Astrocyte (in vitro differentiated cells and primary cell): Measurements from ENCODE around the gene PAFAH2. TPM values are rescaled to one million over a fixed set of nuclear protein-coding genes. Genes with fewer than 3 reads are reported as not detected.

Experiments used
- DNase-seq: peaks from one replicate; pipeline ENCODE4 v3.0.0-alpha.2; 2010; ENCODE audit warnings: low read depth
- FAIRE-seq: peaks from 2 replicates; lab custom pipeline; 2011; peaks lifted over from hg19 to GRCh38; lab: Jason Lieb, UNC
- H2AFZ ChIP-seq: 2 replicates; pipeline ENCODE4 v1.6.0; 2012; ENCODE audit warnings: low read depth, low read length, inconsistent platforms
- H3K27ac ChIP-seq: 2 replicates; pipeline ENCODE4 v1.5.1; 2011; ENCODE audit warnings: low read depth, low read length, inconsistent platforms
- H3K27me3 ChIP-seq: 2 replicates; pipeline ENCODE4 v1.6.0; 2011; ENCODE audit warnings: low read length, inconsistent platforms; ENCODE audit not compliant: insufficient read depth
- H3K36me3 ChIP-seq: 2 replicates; pipeline ENCODE4 v1.5.1; 2011; ENCODE audit warnings: low read length, inconsistent platforms; ENCODE audit not compliant: insufficient read depth
- H3K4me1 ChIP-seq: 2 replicates; pipeline ENCODE4 v1.5.1; 2011; ENCODE audit warnings: low read length, inconsistent platforms; ENCODE audit not compliant: insufficient read depth
- H3K4me2 ChIP-seq: 2 replicates; pipeline ENCODE4 v1.6.0; 2012; ENCODE audit warnings: low read length, inconsistent platforms
- H3K4me3 ChIP-seq: 2 replicates; pipeline ENCODE4 v1.5.1; 2011; ENCODE audit warnings: low read depth, mild to moderate bottlenecking, low read length, inconsistent platforms; ENCODE audit not compliant: insufficient read depth
- H3K79me2 ChIP-seq: 2 replicates; pipeline ENCODE4 v1.6.0; 2012; ENCODE audit warnings: mild to moderate bottlenecking, low read length, inconsistent platforms; ENCODE audit not compliant: insufficient read depth
- H3K9ac ChIP-seq: 2 replicates; pipeline ENCODE4 v1.6.0; 2012; ENCODE audit warnings: mild to moderate bottlenecking, low read length, inconsistent platforms
- H3K9me3 ChIP-seq: 2 replicates; pipeline ENCODE4 v1.5.1; 2012; ENCODE audit warnings: low read depth, mild to moderate bottlenecking, low read length, inconsistent platforms; ENCODE audit not compliant: insufficient read depth
- H4K20me1 ChIP-seq: 2 replicates; pipeline ENCODE4 v1.6.0; 2012; ENCODE audit warnings: low read length, inconsistent platforms; ENCODE audit not compliant: insufficient read depth
- H3K27ac Mint-ChIP-seq: one replicate; pipeline ENCODE4 v1.8.0; 2021; ENCODE audit warnings: mild to moderate bottlenecking, mixed read lengths; ENCODE audit not compliant: unreplicated experiment
- H3K27me3 Mint-ChIP-seq: one replicate; pipeline ENCODE4 v1.8.0; 2021; ENCODE audit warnings: low read depth, mixed read lengths; ENCODE audit not compliant: unreplicated experiment
- H3K36me3 Mint-ChIP-seq: one replicate; pipeline ENCODE4 v1.8.0; 2021; ENCODE audit warnings: low read depth, mixed read lengths; ENCODE audit not compliant: unreplicated experiment
- H3K4me1 Mint-ChIP-seq: one replicate; pipeline ENCODE4 v1.8.0; 2021; ENCODE audit warnings: low read depth, mixed read lengths; ENCODE audit not compliant: unreplicated experiment
- H3K4me3 Mint-ChIP-seq: one replicate; pipeline ENCODE4 v1.8.0; 2021; ENCODE audit warnings: mild to moderate bottlenecking, moderate library complexity, mixed read lengths; ENCODE audit not compliant: unreplicated experiment
- H3K9me3 Mint-ChIP-seq: one replicate; pipeline ENCODE4 v1.8.0; 2021; ENCODE audit warnings: mild to moderate bottlenecking, mixed read lengths; ENCODE audit not compliant: unreplicated experiment
- CTCF ChIP-seq: IDR thresholded peaks from 2 replicates; pipeline ENCODE4 v1.5.1; 2011; ENCODE audit warnings: low read depth, mild to moderate bottlenecking, inconsistent platforms, low read length, moderate library complexity; ENCODE audit not compliant: insufficient read depth
- EZH2 ChIP-seq: IDR thresholded peaks from 2 replicates; pipeline ENCODE4 v1.6.1; 2012; ENCODE audit warnings: mild to moderate bottlenecking, low read length, inconsistent platforms; ENCODE audit not compliant: insufficient read depth
- total RNA-seq: library from RNA; stranded (reverse); gene quantifications from 2 replicates; pipeline ENCODE4 v1.2.1, GENCODE V29; 2021

Gene PAFAH2
- total RNA-seq, 1 donor from 2014 or later = 14.1 TPM

GRCh38 chr1:25916460-25916859 is 81.4 kb downstream of the PAFAH2 start:
- H3K36me3 ChIP-seq = no peaks in the 10 kb centered on the region
- Mint-ChIP-seq H3K27me3 (peaks cover 7% of the 10 kb centered on the region), H3K36me3 (no peaks in the 10 kb centered on the region), H3K27ac (no peak overlapping the region), H3K4me1 (peaks cover 27% of the 10 kb centered on the region), H3K4me3 (no peak overlapping the region), H3K9me3 (no peaks in the 10 kb centered on the region)
- H4K20me1 ChIP-seq = no peaks in the 10 kb centered on the region
- H3K27ac ChIP-seq = no peak overlapping the region
- no peak overlapping the region for H3K9ac ChIP-seq
- H3K4me1 ChIP-seq = peaks cover 12% of the 10 kb centered on the region
- no peaks in the 10 kb centered on the region for H3K79me2 ChIP-seq
- no peak overlapping the region for H3K4me3 ChIP-seq
- TF ChIP-seq CTCF = no peak
- TF ChIP-seq EZH2 = no peak
- FAIRE-seq (no peak), DNase-seq (no peak)
- no peaks in the 10 kb centered on the region for H3K27me3 ChIP-seq
- no peaks in the 10 kb centered on the region for H3K9me3 ChIP-seq
- H3K4me2 ChIP-seq = no peak overlapping the region
- H2AFZ ChIP-seq = no peak overlapping the region

GRCh38 chr1:25914074-25914995 is 83.5 kb downstream of the PAFAH2 start:
- FAIRE-seq (no peak), DNase-seq (peak; percentile 42)
- H3K9ac ChIP-seq = no peak overlapping the region
- no peaks in the 10 kb centered on the region for H3K9me3 ChIP-seq
- no peak overlapping the region for H3K4me3 ChIP-seq
- Mint-ChIP-seq H3K9me3 (no peaks in the 10 kb centered on the region), H3K27ac (peak overlapping the region; percentile 72), H3K4me1 (peaks cover 25% of the 10 kb centered on the region), H3K27me3 (no peaks in the 10 kb centered on the region), H3K4me3 (peak overlapping the region; percentile 40), H3K36me3 (no peaks in the 10 kb centered on the region)
- H3K4me1 ChIP-seq = peaks cover 14% of the 10 kb centered on the region
- no peak overlapping the region for H3K4me2 ChIP-seq
- TF ChIP-seq EZH2 (no peak), CTCF (no peak)
- no peaks in the 10 kb centered on the region for H3K27me3 ChIP-seq
- no peaks in the 10 kb centered on the region for H3K79me2 ChIP-seq
- H3K36me3 ChIP-seq = no peaks in the 10 kb centered on the region
- H4K20me1 ChIP-seq = no peaks in the 10 kb centered on the region
- H3K27ac ChIP-seq = no peak overlapping the region
- H2AFZ ChIP-seq = no peak overlapping the region

- H3K4me3 Mint-ChIP-seq = no peak overlapping the region
- no peak overlapping the region for H3K9ac ChIP-seq
- no peaks in the 10 kb centered on the region for H3K36me3 Mint-ChIP-seq
- H3K27ac Mint-ChIP-seq = no peak overlapping the region
- no peaks in the 10 kb centered on the region for H3K27me3 ChIP-seq
- no peak for TF ChIP-seq EZH2
- TF ChIP-seq CTCF = no peak
- no peak for FAIRE-seq
- H3K9me3 ChIP-seq = no peaks in the 10 kb centered on the region
- no peak overlapping the region for H3K27ac ChIP-seq
- H3K79me2 ChIP-seq = no peaks in the 10 kb centered on the region
- peaks cover 25% of the 10 kb centered on the region for H3K4me1 Mint-ChIP-seq
- H3K4me2 ChIP-seq = no peak overlapping the region
- no peak overlapping the region for H2AFZ ChIP-seq
- no peak overlapping the region for H3K4me3 ChIP-seq
- no peaks in the 10 kb centered on the region for H3K27me3 Mint-ChIP-seq
- H3K36me3 ChIP-seq = no peaks in the 10 kb centered on the region
- peaks cover 14% of the 10 kb centered on the region for H3K4me1 ChIP-seq
- no peaks in the 10 kb centered on the region for H3K9me3 Mint-ChIP-seq
- no peaks in the 10 kb centered on the region for H4K20me1 ChIP-seq
- no peak for DNase-seq
These were observed 84.7 kb downstream of the PAFAH2 start for GRCh38 chr1:25913206-25913605.
